Testis (tissue), 3 donors: Measurements from ENCODE around the gene KRT84. TPM values are rescaled to one million over a fixed set of nuclear protein-coding genes. Genes with fewer than 3 reads are reported as not detected.

Experiments used
- DNase-seq: peaks from one replicate; pipeline ENCODE4 v3.0.0-alpha.2; 2019
- H3K27ac ChIP-seq, 2 donors: fragments of 200-600 bp; sonication (generic); one replicate each; pipeline ENCODE4 v1.5.1; 2019
- H3K27me3 ChIP-seq: fragments of 200-600 bp; sonication (generic); one replicate; pipeline ENCODE4 v1.5.1; 2019
- H3K36me3 ChIP-seq: fragments of 200-600 bp; sonication (generic); one replicate; pipeline ENCODE4 v1.5.1; 2017; ENCODE audit warnings: low read depth; ENCODE audit errors: missing control alignments
- H3K4me1 ChIP-seq: fragments of 200-600 bp; sonication (generic); one replicate; pipeline ENCODE4 v1.5.1; 2019
- H3K4me3 ChIP-seq, 2 donors: fragments of 200-600 bp; sonication (generic); one replicate each; pipeline ENCODE4 v1.5.1; 2017 to 2019
- H3K9me3 ChIP-seq: fragments of 200-600 bp; sonication (generic); one replicate; pipeline ENCODE4 v1.5.1; 2017
- POLR2A ChIP-seq: fragments of 450-650 bp; IDR thresholded peaks from one replicate; pipeline ENCODE4 v1.6.1; 2017; ENCODE audit warnings: antibody characterized with exemption, mild to moderate bottlenecking, moderate library complexity
- WGBS, 2 donors: methylation state at CpG; one replicate each; pipeline ENCODE4 v1.1.5; 2018; 5-methylcytosine and 5-hydroxymethylcytosine counted together
- intact Hi-C: fragments of 100-400 bp; cut with DNase I; formaldehyde crosslinking; loops from one replicate; pipeline ENCODE4 v1.15.1; 2023; ENCODE audit warnings: low total_unique reads
- polyA plus RNA-seq: library from polyadenylated mRNA; stranded (reverse); fragments of 350-450 nt; fragmentation: Illumina TruSeq; extraction: RNeasy Lipid Tissue Mini Kit (QIAGEN cat#74804); gene quantifications from one replicate; pipeline ENCODE4 v1.2.3, GENCODE V29; 2014; ENCODE audit warnings: low read depth, low replicate concordance; ENCODE audit not compliant: insufficient read depth
- total RNA-seq, 2 donors: library from RNA; depleted of rRNA; stranded (reverse); fragments of >200 nt; gene quantifications; one replicate each; pipeline ENCODE4 v1.2.3, GENCODE V29; 2016
- TF ChIP-seq, protein P1 (sequence below), 3 experiments: fragments of 450-650 bp in 2 of 3; fragments of 200-600 bp in 1 of 3; sonication (generic) in 1 of 3; IDR thresholded peaks; one replicate each; pipeline ENCODE4 v1.5.1; 2016 to 2019; ENCODE audit warnings: antibody characterized with exemption in 3 of 3, mild to moderate bottlenecking in 2 of 3, moderate library complexity in 1 of 3

The KRT84 gene
- total and polyA plus RNA-seq, 3 donors from 2014 or later: 0.43 TPM; not detected in 2

DNA sequence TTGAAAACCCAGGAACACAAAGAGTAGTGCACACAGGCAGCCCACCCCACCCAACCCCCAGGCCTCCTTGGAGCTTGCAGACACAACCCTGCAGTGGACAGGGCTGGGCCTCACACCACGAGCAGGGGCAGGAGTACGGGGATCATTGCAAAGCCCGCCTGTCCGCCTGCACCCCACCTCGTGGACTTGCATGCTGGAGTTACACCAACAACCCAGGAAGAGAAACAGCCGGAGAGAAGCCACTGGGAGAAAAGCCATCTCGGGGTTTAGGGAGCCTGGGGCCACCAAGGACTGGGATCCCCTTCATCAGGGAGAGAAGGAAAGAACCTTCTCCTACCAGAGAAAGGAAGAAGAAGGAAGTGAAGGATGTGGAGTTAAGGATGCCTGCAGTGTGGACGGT is 8.2 kb downstream of the KRT84 start:
- no peaks in the 10 kb centered on the region for H3K4me1 ChIP-seq
- no peaks in the 10 kb centered on the region for H3K36me3 ChIP-seq
- intact Hi-C loops: no loop called here
- WGBS, 2 donors: 84 to 98% methylated on average over 8 of the region's 8 CpGs
- no peak overlapping the region for H3K27ac ChIP-seq
- no peaks in the 10 kb centered on the region for H3K9me3 ChIP-seq
- TF ChIP-seq, protein P1, sequence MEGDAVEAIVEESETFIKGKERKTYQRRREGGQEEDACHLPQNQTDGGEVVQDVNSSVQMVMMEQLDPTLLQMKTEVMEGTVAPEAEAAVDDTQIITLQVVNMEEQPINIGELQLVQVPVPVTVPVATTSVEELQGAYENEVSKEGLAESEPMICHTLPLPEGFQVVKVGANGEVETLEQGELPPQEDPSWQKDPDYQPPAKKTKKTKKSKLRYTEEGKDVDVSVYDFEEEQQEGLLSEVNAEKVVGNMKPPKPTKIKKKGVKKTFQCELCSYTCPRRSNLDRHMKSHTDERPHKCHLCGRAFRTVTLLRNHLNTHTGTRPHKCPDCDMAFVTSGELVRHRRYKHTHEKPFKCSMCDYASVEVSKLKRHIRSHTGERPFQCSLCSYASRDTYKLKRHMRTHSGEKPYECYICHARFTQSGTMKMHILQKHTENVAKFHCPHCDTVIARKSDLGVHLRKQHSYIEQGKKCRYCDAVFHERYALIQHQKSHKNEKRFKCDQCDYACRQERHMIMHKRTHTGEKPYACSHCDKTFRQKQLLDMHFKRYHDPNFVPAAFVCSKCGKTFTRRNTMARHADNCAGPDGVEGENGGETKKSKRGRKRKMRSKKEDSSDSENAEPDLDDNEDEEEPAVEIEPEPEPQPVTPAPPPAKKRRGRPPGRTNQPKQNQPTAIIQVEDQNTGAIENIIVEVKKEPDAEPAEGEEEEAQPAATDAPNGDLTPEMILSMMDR (IDR thresholded peaks at IDR 0.05): no peak
- no peak for TF ChIP-seq POLR2A
- DNase-seq: no peak
- no peaks in the 10 kb centered on the region for H3K27me3 ChIP-seq
- H3K4me3 ChIP-seq: no peak overlapping the region

DNA sequence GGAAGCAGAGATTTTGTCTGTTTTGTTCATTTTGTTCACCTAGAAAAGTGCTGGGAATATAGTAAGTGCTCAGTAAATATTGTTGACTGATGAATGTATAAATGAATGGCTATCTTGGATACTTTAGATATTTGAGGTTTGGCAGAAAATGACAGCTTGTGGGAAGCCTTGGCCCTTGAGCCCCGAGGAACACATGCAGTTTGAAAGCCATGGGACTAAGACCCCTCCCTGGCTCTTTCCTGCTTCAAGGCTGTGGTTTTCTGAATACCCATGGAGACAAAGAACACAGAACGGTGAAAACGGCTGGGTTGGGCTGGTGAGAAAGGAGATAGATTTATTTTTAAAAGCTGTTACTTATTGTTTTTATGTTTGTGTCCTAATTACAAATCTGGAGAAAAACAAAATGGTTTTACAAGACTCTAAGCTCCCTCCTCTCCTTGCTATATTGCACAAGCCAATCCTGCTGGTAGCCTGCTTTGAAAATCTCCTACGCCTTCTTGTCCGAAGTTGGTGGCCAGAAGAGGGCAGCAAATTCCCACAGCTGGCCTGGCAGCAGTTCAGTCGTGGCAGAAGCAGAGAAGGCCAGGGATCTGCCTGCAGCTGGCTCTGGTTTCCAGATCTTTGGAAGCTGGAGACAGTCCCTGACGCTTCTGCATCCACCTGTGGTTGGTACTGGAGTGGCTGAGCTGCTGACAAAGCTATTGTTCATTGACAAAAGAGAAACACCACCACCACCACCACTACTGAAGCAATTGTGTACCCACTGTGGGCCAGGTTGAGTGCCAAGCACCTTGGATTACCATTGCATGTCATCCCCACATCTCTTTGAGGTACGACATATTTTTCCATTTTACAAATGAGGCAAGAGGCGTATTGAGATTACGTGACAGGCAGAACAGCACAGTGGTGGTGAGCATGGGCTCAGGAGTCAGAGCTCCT is 13.0 kb downstream of the KRT84 start:
- TF ChIP-seq, protein P1 (IDR thresholded peaks at IDR 0.05): peak; percentile 53 to 72 (median 70)
- TF ChIP-seq POLR2A: no peak
- peak; percentile 91 for DNase-seq
- Histone ChIP-seq H3K36me3 (no peaks in the 10 kb centered on the region), H3K27me3 (no peaks in the 10 kb centered on the region), H3K27ac (no peak overlapping the region), H3K4me1 (no peaks in the 10 kb centered on the region), H3K4me3 (no peak overlapping the region), H3K9me3 (no peaks in the 10 kb centered on the region)
- WGBS, 2 donors: 47 to 54% methylated on average over 10 of the region's 10 CpGs
- intact Hi-C loops: loop anchor here (5.0 kb wide), 1 partner anchor 500 kb away; no protein-coding TSS in a partner anchor

DNA sequence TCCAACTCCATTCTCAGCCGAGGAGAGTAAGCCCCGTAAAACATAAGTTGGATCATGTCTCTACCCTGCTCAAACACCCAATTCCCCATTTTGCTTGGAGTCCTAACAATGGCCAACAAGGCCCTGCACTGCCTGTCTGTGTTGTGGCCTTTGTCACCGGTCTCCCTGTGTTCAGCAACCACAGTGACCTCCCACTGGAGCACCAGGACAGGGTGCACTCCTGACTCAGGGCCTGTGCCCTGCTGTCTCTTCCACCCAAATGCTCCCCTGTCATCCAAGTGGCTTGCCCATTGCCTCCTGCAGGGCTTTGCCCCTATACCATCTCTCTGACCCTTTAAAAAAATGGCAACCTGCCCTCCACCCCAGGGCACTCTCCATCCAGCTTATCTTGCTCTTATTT is 13.7 kb downstream of the KRT84 start:
- no peaks in the 10 kb centered on the region for H3K4me1 ChIP-seq
- no peaks in the 10 kb centered on the region for H3K9me3 ChIP-seq
- no peak overlapping the region for H3K27ac ChIP-seq
- no peaks in the 10 kb centered on the region for H3K36me3 ChIP-seq
- DNase-seq: no peak
- H3K4me3 ChIP-seq: no peak overlapping the region
- H3K27me3 ChIP-seq: no peaks in the 10 kb centered on the region
- TF ChIP-seq, protein P1 (IDR thresholded peaks at IDR 0.05): no peak
- TF ChIP-seq POLR2A: no peak
- intact Hi-C loops: loop anchor here (5.0 kb wide), 1 partner anchor 501 kb away; no protein-coding TSS in a partner anchor
- WGBS, 2 donors: 82 to 89% methylated on average over 3 of the region's 3 CpGs

DNA sequence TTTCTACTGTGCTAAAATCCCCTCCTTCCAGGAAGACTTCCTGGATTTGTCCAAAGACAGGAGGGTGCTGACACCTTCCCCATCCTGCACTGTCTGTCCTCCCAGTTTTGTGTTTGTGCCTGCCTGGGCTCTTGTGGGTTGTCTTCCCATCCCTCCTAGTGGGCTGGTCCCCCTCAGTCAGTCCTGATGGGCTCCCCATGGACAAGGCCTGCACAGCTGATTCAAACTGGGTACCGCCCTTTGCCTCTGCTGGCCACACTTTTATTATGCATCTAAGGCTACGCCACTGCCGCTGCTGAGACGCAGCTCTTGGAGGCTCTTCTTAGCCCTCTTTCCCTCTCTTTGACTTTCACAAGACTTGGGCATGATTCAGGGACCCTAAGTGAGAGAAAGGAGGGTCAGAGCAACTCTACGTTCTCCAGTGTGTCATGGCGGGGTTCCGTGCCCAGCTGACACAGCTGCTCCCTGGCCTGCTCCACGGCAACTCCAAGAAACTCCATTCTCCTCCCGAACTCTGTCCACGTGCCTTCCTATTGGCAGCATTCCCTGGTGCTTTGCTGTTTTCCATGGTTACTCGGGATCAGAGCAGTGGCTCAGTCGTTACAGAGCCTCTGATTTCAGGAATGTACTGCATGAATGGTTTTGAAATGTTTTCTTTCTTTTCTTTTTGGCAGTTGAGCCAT is 14.4 kb downstream of the KRT84 start:
- Histone ChIP-seq H3K4me3 (no peak overlapping the region), H3K4me1 (no peaks in the 10 kb centered on the region), H3K27me3 (no peaks in the 10 kb centered on the region), H3K36me3 (no peaks in the 10 kb centered on the region), H3K27ac (no peak overlapping the region), H3K9me3 (no peaks in the 10 kb centered on the region)
- no peak for TF ChIP-seq POLR2A
- TF ChIP-seq, protein P1 (IDR thresholded peaks at IDR 0.05): no peak
- 56 to 62% methylated on average over 12 of the region's 12 CpGs for WGBS, 2 donors
- DNase-seq: peak; percentile 82
- intact Hi-C loops: loop anchor here (5.0 kb wide), 1 partner anchor 501 kb away; no protein-coding TSS in a partner anchor
